HG03045 (cell line): ENCODE data around the gene ELOA2.
"Not testable (repeated sequence)": the region's sequence is repeated elsewhere in the genome, so short reads cannot be mapped to it uniquely, and the experiment has no call there.

Experiments
- ATAC-seq: cut with Tn5 transposase; IDR thresholded peaks from one replicate; pipeline ENCODE4 v1.9.1; 2021; ENCODE audit warnings: mild to moderate bottlenecking, moderate library complexity; ENCODE audit not compliant: unreplicated experiment

Gene ELOA2, protein sequence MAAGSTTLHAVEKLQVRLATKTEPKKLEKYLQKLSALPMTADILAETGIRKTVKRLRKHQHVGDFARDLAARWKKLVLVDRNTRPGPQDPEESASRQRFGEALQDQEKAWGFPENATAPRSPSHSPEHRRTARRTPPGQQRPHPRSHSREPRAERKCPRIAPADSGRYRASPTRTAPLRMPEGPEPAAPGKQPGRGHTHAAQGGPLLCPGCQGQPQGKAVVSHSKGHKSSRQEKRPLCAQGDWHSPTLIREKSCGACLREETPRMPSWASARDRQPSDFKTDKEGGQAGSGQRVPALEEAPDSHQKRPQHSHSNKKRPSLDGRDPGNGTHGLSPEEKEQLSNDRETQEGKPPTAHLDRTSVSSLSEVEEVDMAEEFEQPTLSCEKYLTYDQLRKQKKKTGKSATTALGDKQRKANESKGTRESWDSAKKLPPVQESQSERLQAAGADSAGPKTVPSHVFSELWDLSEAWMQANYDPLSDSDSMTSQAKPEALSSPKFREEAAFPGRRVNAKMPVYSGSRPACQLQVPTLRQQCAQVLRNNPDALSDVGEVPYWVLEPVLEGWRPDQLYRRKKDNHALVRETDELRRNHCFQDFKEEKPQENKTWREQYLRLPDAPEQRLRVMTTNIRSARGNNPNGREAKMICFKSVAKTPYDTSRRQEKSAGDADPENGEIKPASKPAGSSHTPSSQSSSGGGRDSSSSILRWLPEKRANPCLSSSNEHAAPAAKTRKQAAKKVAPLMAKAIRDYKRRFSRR

GRCh38 chr18:47035156-47035671 lies at the start of gene ELOA2:
Gene ELOA2, minus strand, starts transcription at chr18:47035621. Its CDS starts 357 bp downstream, at chr18:47035264.
- no peak for ATAC-seq

GRCh38 chr18:47081578-47081977 lies 46.2 kb upstream of the ELOA2 start:
- ATAC-seq = no peak

GRCh38 chr18:47080872-47081271 lies 45.5 kb upstream of the ELOA2 start:
- no peak for ATAC-seq

DNA sequence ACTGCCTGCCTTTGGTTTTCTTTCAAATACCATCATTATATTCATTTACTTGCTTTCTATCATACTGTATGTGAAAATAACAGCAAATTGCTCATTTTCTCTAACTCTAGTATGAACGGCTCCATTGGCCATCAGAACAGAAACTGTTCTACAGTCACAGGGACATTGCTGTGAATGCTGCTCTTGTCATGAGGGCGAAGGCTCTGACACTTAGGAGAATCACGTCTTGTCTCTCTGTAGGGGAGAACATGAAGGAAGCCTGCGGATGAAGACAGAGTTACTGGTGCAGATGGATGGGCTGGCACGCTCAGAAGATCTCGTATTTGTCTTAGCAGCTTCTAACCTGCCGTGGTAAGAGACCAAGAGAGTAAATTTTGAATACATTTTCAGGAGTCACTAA lies 41.7 kb upstream of the ELOA2 start:
- ATAC-seq = no peak

DNA sequence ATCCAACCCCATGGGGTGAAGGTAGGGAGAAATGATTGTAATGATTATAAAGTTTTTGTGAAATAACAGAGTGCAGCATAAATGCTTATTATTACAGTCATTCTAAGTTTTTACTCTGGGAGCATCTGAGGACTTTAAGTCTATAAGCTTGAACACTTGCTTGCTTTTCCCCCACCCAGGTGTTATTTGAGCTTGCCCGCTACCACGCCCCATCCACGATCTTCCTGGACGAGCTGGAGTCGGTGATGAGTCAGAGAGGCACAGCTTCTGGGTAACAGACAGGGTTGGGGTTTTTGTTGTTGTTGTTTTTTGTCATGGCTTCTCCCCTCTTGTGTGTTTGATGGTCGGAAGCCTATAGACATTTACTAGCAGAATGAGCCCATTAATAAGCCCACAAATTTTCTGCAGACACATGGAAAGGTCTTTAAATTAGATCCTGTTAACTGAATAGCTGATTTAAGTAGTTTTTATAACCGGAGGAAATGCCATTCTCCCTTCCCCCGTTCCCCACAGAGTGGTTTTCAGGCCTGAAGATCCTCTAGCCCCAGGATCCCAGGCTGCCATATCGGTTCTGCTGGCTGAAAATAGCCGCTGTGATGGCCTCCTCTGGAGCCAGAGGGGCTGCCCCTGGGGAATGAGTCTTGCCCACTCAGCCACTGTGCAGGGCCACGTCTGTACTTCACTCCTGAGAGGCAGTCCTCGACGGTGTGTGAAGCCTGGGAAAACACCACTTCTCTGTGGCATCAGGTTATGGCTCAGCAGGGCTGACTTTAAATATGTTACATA lies 39.9 kb upstream of the ELOA2 start:
- ATAC-seq = no peak

DNA sequence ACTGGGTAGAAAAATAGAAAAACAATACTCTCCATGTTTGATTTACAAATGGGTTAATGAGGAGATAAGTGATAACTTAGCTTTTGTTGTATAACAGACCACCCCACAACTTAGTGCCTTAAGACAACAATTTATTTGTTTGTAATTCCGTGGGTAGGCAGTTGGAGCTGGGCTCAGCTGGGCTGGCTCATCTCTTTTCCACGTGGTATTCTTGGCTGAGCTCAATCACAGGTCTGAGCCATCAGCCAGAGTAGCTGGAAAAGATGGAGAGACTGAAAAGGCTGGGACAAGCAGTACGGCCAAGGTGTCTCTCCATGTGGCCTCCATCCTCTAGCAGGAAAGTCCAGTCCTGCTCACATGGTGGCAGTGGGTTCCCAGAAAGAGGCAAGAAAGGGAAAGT lies 32.2 kb upstream of the ELOA2 start:
- no peak for ATAC-seq

DNA sequence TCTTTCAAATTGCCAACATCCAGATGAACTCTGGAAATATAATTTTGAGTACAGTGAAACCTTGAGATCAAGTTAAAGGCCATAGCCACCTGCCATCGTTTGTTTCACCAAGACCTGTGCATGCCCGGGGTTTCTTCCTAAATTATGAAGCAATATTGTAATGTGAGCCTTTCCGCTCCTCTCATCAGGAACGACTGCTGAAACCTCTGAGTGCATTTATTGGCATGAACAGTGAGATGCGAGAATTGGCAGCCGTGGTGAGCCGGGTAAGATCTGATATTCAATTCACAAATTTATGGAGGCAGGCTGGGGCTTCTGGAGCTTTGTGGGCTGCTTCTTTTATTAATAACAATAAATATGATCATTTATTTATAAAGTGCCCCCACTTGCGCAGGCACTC lies 27.7 kb upstream of the ELOA2 start:
- ATAC-seq = no peak

GRCh38 chr18:47062471-47062870 lies 27.1 kb upstream of the ELOA2 start:
- ATAC-seq = no peak

- ATAC-seq = no peak
These were observed 18.9 kb upstream of the ELOA2 start for GRCh38 chr18:47054369-47054768.

DNA sequence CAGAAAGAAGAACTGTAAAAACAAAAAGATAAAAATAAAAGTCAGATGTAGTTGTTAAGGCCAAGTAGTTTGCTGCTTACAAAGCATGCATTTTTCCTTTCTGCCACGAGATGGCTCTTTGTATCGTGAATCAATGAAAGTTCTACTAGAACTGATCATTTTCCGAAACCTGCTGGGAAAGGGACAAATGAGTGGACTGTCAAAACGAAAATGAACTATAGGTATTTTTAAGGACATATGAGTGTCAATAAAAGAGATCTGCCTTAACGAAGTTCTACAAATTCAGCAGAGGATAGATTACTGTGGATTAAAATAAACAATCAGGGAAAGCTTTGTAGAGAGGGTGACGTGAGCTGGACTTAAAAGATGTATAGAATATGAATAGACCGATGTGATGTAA lies 15.0 kb upstream of the ELOA2 start:
- ATAC-seq = no peak

DNA sequence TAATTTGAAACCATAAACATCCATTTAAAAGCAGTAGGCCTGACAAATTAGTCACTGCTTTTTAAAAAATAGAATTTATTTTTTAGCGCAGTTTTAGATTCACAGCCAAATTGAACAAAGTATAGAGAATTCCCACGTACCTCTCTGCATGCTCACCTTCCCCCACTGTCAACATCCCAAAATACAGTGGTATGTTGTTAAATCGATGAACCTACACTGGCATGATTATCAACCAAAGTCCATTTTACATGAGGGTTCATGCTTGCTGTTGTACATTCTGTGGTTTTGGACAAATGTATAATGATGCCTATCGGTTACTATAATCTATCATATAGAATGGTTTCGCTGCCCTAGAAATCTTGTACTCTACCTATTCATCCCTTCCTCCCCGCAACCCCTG lies 5.6 kb upstream of the ELOA2 start:
- no peak for ATAC-seq

DNA sequence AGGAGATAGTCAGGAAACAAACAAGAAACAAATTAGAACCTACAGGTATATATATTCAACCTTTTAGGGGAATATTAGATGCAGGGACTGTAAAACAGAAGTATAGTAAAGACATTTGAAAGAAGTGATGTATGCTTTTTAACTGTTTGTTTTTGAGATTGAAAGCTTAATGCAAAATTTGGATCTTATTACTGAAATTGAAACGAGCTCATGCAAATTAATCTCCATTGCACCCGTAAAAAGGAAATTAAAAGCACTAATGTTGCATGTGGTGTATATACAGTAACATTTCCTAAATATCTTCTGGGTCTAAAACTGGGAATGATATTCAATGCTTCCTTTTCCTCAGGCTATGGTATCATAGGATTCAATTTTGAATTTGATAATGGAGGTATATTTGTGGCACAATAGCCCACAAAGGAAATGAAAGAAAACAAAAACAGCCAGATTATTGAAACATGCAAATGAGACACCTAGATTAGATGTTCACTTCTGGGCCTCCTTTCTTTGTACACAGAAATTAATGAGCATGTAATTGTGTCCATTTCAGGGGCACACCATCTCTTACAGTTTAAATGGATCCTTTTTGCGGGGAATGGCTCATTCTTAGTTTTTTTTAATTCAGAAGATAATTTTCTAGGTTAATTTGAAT lies 1.6 kb upstream of the ELOA2 start:
- no peak for ATAC-seq

- no peak for ATAC-seq
These were observed 965 bp upstream of the ELOA2 start for GRCh38 chr18:47036298-47036874.

DNA sequence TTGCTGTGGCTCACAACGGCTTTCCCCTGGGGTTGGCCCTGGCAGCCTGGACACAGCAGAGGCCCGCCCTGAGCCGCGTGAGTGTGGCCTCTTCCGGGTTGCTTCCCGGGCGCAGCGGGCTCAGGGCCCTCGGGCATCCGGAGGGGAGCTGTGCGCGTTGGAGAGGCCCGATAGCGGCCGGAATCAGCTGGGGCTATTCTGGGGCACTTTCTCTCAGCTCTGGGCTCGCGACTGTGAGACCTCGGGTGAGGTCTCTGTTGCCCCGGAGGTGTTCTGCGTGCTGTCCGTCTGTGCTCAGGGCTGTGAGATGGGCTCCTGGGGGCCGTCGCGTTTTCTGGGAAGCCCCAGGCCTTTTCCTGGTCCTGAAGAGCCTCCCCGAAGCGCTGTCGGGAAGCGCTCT lies 830 bp downstream of the ELOA2 start:
- not testable (repeated sequence) for ATAC-seq

DNA sequence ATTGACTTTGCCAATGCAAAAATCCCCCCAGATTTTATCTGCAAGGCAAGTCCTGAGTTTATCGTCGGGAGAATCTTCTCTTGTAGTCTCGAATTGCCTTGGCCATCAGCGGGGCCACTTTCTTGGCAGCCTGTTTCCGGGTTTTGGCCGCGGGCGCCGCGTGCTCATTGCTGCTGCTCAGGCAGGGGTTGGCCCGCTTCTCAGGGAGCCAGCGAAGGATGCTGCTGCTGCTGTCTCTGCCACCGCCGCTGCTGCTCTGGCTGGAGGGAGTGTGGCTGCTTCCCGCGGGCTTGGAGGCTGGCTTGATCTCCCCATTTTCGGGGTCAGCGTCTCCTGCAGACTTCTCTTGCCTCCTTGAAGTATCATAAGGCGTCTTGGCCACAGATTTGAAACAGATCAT lies 2.5 kb downstream of the ELOA2 start:
- no peak for ATAC-seq

DNA sequence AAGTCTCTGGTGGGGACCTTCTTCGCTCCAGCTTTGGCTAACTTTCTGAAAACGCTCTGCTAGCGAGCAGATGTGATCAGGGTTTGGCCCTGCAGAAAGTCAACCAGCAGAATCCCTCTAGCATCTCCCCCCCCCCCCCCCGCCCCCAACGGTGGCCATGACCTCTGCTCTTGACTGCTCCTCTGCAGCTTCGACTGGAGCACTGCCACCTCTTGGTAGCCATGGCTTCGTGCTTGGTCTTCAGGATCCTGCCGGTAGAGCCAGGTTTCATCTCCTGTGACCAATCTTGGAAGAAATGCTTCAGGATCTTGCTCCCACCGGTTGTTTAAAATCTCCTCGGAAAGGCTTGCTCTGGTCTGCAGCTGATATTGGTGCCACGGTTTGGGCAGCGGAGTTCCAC lies 4.5 kb downstream of the ELOA2 start:
- ATAC-seq = not testable (repeated sequence)

- ATAC-seq = not testable (repeated sequence)
These were observed 5.6 kb downstream of the ELOA2 start for GRCh38 chr18:47029684-47030353.

GRCh38 chr18:47028738-47029137 lies 6.7 kb downstream of the ELOA2 start:
- ATAC-seq = not testable (repeated sequence)

- not testable (repeated sequence) for ATAC-seq
These were observed 9.8 kb downstream of the ELOA2 start for GRCh38 chr18:47025557-47026174.
